ENCODE results near the gene PKP2. TPM values are rescaled to one million over a fixed set of nuclear protein-coding genes. Genes with fewer than 3 reads are reported as not detected.

Gene PKP2
- total RNA-seq, 1 donor from 2014 or later, result 428 TPM

GRCh38 chr12:32773691-32774090, 122.9 kb downstream of the PKP2 start:
- Histone ChIP-seq H3K4me3 (no peak overlapping the region), H3K27me3 (ENCODE audit: low read depth) (no peaks in the 10 kb centered on the region), H3K27ac (replicated peaks) (no peak overlapping the region), H3K9me3 (replicated peaks) (no peaks in the 10 kb centered on the region), H3K4me1 (no peaks in the 10 kb centered on the region), H3K36me3 (no peaks in the 10 kb centered on the region)
- TF ChIP-seq CTCF (IDR thresholded peaks at IDR 0.05; ENCODE audit: borderline replicate concordance), result no peak
- intact Hi-C loops (cut with micrococcal nuclease), result no loop called here
- DNase-seq, result no peak

- intact Hi-C loops (cut with micrococcal nuclease), result no loop called here
- no peak for DNase-seq
- no peak for TF ChIP-seq CTCF (IDR thresholded peaks at IDR 0.05; ENCODE audit: borderline replicate concordance)
These were observed 126.4 kb downstream of the PKP2 start for GRCh38 chr12:32770141-32770540.

GRCh38 chr12:32768518-32768917, 128.1 kb downstream of the PKP2 start:
- Histone ChIP-seq H3K9me3 (replicated peaks) (no peaks in the 10 kb centered on the region), H3K4me1 (no peaks in the 10 kb centered on the region), H3K27ac (replicated peaks) (no peak overlapping the region), H3K27me3 (ENCODE audit: low read depth) (peaks cover 7% of the 10 kb centered on the region), H3K36me3 (no peaks in the 10 kb centered on the region), H3K4me3 (no peak overlapping the region)
- TF ChIP-seq CTCF (IDR thresholded peaks at IDR 0.05; ENCODE audit: borderline replicate concordance), result no peak
- DNase-seq, result no peak
- intact Hi-C loops (cut with micrococcal nuclease), result no loop called here

More at GRCh38 chr12:32770141-32770540, 126.4 kb downstream of the PKP2 start:
- no peak overlapping the region for H3K27ac ChIP-seq (replicated peaks)
- peaks cover 7% of the 10 kb centered on the region for H3K27me3 ChIP-seq (ENCODE audit: low read depth)
- H3K4me1 ChIP-seq, result no peaks in the 10 kb centered on the region
- no peaks in the 10 kb centered on the region for H3K9me3 ChIP-seq (replicated peaks)
- no peak overlapping the region for H3K4me3 ChIP-seq
- no peaks in the 10 kb centered on the region for H3K36me3 ChIP-seq

- H3K36me3 ChIP-seq, result no peaks in the 10 kb centered on the region
- intact Hi-C loops (cut with micrococcal nuclease), result no loop called here
- no peak for DNase-seq
- H3K27me3 ChIP-seq (ENCODE audit: low read depth), result peaks cover 14% of the 10 kb centered on the region
- no peak overlapping the region for H3K4me3 ChIP-seq
- no peak for TF ChIP-seq CTCF (IDR thresholded peaks at IDR 0.05; ENCODE audit: borderline replicate concordance)
- no peaks in the 10 kb centered on the region for H3K9me3 ChIP-seq (replicated peaks)
- H3K4me1 ChIP-seq, result no peaks in the 10 kb centered on the region
- H3K27ac ChIP-seq (replicated peaks), result no peak overlapping the region
These were observed 130.7 kb downstream of the PKP2 start for GRCh38 chr12:32765906-32766305.

DNA sequence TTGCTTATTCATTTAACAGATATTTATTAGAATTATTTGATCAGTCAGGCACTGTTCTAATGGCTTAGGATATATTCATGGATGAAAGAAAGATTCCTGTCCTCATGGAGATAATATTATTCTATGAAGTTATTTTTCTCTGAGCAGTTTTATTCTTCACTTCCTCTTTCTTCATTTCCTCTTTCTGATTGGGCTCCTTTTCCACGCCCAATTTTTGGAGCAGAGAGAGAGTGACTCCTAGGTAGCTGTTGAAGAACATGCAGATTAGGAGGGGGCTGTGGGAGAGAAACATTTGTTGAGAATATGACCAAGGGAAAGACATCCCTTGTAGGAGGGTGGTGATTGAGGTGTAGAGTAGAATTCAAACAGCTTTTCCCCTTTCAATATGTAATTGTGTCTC, 134.9 kb downstream of the PKP2 start:
- no peak overlapping the region for H3K4me3 ChIP-seq
- H3K4me1 ChIP-seq, result no peaks in the 10 kb centered on the region
- DNase-seq, result no peak
- intact Hi-C loops (cut with micrococcal nuclease), result no loop called here
- TF ChIP-seq CTCF (IDR thresholded peaks at IDR 0.05; ENCODE audit: borderline replicate concordance), result no peak
- no peaks in the 10 kb centered on the region for H3K36me3 ChIP-seq
- no peak overlapping the region for H3K27ac ChIP-seq (replicated peaks)
- no peaks in the 10 kb centered on the region for H3K9me3 ChIP-seq (replicated peaks)
- peaks cover 8% of the 10 kb centered on the region for H3K27me3 ChIP-seq (ENCODE audit: low read depth)

DNA sequence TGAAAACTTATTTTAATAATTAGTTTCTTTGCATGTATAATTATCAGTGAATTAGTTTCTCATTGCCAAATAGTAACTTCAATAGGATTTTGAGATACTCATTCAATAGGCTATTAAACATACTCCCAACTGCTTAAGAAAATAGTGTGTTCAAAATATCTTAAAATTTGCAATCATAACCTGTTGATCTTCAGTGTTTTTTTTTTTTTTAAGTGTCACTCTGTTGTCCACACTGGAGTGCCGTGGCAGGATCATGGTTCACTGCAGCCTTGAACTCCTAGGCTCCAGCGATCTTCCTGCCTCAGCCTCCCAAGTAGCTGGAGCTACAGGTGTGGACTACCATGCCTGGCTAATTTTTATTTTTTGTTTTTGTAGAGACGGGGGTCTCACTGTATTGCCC, 139.4 kb downstream of the PKP2 start:
- no peak for TF ChIP-seq CTCF (IDR thresholded peaks at IDR 0.05; ENCODE audit: borderline replicate concordance)
- Histone ChIP-seq H3K36me3 (peaks cover 16% of the 10 kb centered on the region), H3K4me1 (peaks cover 30% of the 10 kb centered on the region), H3K27me3 (ENCODE audit: low read depth) (peaks cover 8% of the 10 kb centered on the region), H3K9me3 (replicated peaks) (no peaks in the 10 kb centered on the region), H3K27ac (replicated peaks) (no peak overlapping the region), H3K4me3 (no peak overlapping the region)
- intact Hi-C loops (cut with micrococcal nuclease), result loop anchor here (5.0 kb wide), 1 partner anchor 1265 kb away; the partner anchor contains the start of gene ALG10
- no peak for DNase-seq
